Activated CD4-positive, CD25-positive, alpha-beta regulatory T cell treated with anti-CD3 and anti-CD28 coated beads, Interleukin-2, amount 50 U/mL, for 16 hours (primary cell): ENCODE measurements around the gene HIGD1A.
A peak's percentile ranks its signal among the peaks of the same experiment; 100 is the strongest.

ENCODE experiments used
- DNase-seq: peaks from one replicate; pipeline ENCODE4 v3.0.0-alpha.2; 2020; ENCODE audit warnings: low read depth, low spot score

HIGD1A gene

GRCh38 chr3:42800251-42800650, 4.0 kb downstream of the HIGD1A start:
- DNase-seq = no peak

DNA sequence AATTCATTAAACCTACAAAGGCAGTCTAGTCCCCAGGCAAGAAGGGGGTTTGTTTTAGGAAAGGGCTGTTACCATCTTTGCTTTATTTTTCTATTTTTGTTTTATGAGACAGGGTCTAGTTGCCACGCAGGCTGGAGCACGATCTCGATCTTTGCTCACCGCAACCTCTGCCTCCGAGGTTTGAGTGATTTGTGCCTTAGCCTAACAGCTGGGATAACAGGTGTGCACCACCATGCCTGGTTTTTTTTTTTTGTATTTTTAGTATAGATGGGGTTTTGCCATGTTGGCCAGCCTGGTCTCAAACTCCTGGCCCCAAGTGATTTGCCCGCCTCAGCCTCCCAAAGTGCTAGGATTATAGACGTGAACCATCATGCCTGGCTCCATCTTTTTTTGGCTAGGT, 4.9 kb downstream of the HIGD1A start:
- no peak for DNase-seq

GRCh38 chr3:42796332-42796885, 7.9 kb downstream of the HIGD1A start:
- DNase-seq = no peak

DNA sequence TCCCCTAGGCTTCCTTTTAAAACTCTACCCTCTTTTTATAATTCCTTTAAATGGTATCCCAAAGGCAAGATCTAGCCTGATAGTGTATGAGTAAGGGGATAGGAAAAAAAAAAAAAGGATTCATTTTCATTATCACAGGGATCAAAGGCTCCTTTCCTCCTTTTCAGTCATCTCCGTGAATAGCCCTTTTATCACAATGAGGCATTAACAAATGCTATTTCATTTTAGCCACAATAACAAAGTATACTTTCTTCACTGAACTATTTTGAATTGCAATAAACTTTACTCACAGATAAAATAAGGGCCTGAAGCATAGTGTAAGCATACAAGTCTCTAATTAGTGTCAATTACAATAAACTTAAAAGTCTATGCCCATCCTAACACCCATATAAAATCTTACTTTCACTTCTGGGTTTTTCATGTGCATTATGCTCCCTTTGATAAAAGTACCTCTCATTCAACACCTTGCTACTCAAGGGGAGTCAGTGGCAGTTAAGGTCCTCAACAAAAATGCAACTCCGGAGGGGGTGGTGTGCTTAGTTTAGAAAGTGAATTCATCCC, 8.6 kb downstream of the HIGD1A start:
- DNase-seq = no peak

GRCh38 chr3:42790714-42791229, 13.5 kb downstream of the HIGD1A start:
- no peak for DNase-seq

DNA sequence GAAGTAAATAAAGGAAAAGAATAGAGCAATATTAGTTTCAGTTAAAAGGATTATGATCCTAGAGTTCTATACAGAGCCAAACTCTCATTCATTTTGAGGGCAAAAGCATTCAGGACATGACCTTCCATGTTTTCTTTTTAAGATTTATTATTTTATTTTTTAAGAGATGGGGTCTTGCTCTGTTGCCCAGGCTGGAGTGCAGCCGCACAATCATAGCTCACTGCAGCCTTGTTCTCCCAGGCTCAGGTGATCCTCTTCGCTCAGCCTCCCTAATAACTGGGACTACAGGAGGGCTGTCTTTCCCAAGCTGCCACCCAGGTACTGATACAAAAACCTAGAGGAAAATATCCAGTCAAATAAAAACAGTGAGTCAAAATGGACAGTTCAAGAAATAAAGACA, 17.7 kb downstream of the HIGD1A start:
- no peak for DNase-seq

DNA sequence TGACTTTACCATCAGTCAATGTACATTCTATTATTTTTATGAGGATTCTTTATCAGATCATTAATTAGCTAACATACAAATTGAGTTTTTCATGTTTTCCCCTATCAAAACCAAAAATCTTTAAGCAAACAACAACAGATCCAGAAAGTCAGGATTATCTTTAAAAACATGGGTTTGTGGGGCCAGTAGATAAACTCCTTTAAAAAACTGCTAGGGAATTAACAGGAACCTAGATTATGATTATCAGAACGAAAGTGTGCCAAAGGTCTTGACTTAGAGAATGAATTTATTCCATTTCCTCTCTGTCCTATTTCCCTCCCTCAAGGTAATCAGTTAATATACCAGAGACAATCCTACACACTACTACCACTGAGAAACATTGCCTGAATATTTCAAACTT, 18.1 kb downstream of the HIGD1A start:
- no peak for DNase-seq

DNA sequence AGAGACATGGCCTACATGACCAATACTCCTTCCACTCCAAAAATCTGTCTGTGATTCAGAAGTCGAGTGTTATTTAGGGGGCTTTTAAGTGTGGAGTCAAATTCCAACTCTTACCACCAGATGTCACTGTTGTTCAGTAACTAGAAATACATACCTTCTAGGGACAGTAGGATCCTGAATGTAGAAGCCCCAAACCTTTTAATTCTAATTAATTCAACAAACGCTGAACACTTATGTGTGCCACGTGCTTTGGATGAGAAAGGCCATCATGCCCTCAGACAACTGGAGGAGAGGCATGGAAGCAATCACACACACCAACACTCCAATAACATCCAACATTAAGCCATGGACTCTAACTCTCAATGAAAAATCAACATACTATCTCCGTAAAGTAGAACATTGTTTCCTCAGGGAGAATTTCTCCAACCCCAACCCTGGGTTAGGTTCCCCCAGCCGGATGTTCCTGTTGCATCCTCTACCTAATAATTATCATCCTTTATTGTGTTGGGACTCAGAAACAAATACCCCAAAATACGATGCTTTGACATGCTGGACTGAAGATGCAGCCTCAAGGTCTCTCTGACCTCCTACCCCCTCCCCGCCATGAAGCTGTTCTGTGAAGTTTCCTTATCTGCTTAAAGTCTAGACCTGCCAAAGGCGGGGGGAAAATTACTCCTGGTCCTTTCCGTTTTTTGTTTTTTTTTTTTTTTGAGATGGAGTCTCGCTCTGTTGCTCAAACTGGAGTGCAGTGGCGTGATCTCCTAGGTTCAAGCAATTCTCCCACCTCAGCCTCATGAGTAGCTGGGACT, 23.2 kb downstream of the HIGD1A start:
- no peak for DNase-seq

- DNase-seq = no peak
Observed at GRCh38 chr3:42780398-42780797, 23.9 kb downstream of the HIGD1A start.

DNA sequence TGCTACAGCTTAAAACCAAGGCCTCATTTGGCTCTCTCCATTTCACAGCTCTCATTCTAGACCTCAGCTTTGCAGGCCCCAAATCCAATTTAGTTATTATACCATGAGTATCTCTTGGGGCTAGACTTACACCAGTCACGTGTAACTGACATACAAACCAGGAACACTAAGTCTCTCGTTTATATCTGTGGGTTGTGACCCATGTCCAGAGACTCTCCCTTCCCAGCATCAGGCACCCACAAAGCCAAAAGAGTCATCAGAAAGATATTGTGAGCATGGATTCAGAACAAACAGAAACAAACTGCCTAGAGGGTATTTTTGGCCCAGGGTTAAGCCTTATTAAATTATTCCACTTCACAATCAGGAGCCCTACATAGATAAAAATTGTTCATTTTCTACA, 25.6 kb downstream of the HIGD1A start:
- DNase-seq = no peak

GRCh38 chr3:42773409-42773751, 30.9 kb downstream of the HIGD1A start:
- no peak for DNase-seq

DNA sequence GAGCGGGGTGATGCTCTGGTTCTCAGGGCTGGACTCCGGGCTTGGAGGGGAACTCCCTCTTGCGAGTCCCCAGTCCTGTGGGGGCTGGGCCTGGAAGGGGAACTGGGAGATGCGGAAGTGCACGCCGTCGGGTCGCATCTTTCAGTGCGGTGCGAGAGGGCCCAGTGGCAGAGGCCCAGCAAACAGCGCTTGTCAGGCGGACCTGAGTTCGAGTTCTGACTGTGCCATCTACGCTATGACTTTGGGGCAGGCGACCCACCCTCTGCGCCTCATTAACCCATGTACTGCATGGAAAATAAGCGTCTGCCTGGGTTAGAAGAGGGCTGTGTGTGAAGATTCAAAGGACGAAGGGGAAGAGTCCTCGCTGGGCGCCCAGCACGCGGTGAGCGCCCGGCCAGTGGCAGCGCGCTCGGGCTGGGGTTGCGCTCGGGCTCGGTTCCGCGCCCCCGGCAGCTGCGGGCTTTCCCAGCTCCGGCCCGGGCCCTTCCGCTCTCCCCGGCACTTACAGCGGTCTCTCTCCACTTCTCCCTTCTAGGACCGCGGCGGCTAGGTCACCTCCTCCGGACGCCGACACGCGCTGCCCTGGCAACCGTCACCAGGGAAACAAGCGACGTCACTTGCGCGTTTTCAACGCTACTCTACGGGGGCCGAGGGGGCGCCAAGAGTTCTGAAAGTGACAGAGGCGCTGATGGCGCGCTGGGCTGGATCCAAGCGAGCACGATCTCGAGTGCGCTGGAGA, 31.5 kb downstream of the HIGD1A start, which contains the start of gene CCDC13:
TSS of gene CCDC13 (minus strand) at position 584 of the 739 bp plus-strand sequence. CDS start 14,908 bp downstream, outside the sequence.
- peak; percentile 65 for DNase-seq

GRCh38 chr3:42771271-42771670, 33.0 kb downstream of the HIGD1A start:
- no peak for DNase-seq

- DNase-seq = no peak
Observed at GRCh38 chr3:42769477-42770131, 34.7 kb downstream of the HIGD1A start.

DNA sequence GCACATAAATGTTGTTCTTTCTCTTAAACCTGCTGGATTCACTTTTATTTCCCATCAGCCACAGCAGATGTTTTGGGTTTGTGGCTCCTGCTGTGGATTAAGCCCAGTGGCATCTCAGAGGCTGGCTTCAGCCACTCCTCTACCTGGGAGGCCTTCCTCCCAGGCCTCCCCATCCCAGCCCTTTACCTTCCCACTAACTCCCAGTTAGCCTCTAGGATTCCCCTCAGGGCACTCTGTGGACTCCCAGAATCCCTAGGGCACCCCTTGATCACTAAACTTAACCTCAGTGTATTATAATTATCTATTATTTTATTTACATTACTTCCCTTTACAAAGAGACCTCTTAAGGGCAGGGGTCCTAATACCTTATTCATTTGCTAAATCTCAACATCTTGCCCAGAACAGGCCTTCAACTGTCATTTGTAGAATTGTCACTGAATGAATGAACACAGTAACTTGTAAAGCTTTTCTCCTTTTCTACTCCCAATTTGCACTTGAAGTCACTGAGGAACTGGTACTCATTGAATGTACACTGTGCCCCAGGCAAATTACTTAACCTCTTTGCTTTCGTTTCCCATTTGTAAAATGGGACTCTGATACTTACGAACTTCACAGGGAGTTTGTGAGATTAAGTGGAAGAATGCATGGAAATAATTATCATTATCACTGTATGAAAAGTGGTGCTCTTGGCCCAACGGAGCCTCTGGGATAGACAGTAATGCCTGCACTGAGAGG, 39.6 kb downstream of the HIGD1A start:
- no peak for DNase-seq

GRCh38 chr3:42764115-42764514, 40.2 kb downstream of the HIGD1A start:
- no peak for DNase-seq

DNA sequence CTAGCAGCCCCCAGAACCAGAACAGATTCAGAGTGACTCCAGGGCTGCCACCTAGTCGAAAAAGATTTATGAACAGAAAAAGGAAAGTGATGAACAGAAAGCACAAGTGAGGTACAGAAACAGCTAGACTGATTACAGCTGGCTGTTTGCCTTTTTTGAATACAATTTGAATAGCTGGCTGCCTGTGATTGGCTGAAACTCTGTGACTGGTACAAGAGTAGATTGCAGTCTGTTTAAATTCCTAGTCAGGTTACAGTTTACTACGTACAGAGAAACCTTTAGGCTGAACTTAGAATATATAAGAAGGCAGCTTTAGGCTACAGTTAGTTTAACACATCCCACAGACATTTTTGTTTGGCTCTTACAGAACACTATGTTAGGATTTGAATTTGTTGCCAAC, 41.3 kb downstream of the HIGD1A start:
- DNase-seq = no peak

- DNase-seq = no peak
Observed at GRCh38 chr3:42762046-42762724, 42.1 kb downstream of the HIGD1A start.

DNA sequence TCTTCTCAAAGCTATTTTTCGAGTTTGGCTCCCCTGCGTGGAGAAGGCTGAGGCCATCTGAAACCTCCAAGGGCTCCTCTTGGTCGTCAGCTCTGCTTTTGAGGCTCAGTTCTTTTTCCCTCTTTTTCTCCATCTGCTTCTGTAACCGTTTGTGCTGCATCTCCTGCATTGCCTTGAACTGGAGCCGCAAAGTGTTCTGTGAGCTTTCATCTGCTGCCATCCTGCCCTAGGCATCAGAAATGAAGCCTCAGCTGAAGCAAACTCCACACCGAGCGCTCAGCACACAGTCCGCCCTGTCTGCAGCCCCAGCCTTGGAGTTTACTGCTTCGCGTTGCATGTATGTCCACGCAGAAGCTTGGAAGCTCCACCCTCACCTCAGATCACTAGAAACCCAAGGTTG, 46.2 kb downstream of the HIGD1A start:
- no peak for DNase-seq

DNA sequence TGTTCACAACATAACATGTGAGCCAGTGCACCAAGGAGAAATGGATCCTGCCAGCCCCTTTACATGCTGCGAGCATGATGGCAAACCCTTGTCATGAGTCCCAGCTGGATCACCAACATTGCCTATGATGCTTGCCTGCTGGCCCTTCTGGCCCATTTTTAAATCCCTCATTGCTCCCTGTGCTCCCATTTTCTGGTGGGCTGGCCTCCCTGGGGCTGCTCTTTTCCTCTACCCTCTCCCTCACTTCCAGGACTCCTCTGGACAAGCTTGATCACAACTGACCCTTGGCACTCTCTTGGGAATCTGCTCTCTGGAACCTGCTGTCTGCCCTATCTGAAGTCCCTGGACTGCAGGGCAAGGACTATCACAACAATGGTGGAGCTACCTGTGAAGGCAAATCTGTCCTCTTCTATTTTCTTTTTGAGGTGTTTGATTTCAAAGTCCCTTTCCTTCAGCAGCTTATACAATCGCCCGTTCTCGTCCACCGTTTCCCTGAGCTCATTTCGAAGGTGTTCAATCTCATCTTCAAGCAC, 47.5 kb downstream of the HIGD1A start:
- DNase-seq = no peak
